ENCODE data around the gene EIF2AK3.

The EIF2AK3 gene

DNA sequence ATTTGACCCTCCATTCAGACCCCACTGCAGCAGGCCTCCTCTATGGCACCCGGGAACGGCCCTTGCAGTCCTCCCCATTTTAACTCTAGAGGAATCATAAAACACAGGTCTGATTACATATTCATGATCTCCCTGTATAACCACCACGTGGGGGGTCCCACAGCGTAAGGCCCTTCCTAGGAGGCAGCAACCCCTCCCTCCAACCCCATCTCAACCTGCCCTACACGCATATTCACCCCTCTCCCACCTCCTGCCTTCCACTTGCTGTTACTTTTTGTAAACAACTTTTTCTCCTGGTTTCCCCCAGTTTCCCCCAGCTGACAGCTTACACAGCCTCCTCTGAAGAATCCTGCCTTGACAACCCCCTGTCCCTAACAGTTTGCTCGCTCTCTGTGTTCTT, 89.6 kb downstream of the EIF2AK3 start:
- DNase-seq (ENCODE audit: low spot score) = no peak
- no peak overlapping the region for H3K27ac ChIP-seq
- no peak overlapping the region for H3K4me3 ChIP-seq
- TF ChIP-seq, protein P1, sequence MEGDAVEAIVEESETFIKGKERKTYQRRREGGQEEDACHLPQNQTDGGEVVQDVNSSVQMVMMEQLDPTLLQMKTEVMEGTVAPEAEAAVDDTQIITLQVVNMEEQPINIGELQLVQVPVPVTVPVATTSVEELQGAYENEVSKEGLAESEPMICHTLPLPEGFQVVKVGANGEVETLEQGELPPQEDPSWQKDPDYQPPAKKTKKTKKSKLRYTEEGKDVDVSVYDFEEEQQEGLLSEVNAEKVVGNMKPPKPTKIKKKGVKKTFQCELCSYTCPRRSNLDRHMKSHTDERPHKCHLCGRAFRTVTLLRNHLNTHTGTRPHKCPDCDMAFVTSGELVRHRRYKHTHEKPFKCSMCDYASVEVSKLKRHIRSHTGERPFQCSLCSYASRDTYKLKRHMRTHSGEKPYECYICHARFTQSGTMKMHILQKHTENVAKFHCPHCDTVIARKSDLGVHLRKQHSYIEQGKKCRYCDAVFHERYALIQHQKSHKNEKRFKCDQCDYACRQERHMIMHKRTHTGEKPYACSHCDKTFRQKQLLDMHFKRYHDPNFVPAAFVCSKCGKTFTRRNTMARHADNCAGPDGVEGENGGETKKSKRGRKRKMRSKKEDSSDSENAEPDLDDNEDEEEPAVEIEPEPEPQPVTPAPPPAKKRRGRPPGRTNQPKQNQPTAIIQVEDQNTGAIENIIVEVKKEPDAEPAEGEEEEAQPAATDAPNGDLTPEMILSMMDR (IDR thresholded peaks at IDR 0.05) = no peak

DNA sequence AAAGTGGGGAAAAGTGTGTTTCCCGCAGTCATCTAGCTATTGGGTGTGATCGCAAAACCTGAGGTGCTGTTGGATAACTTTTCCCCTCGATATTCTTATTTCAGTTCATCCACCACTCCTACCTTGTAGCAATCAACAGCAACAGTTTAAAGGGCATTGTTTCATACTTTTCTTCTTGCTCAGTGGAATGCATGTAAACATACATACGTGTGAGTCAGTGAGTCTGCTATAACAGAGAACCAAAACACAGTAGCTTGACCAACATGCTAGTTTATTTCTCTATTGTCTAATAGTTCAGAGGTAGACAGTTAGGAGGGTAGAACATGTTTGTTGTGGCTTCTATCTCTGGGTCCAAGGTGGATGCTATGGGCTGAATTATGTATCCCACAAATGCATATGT, 97.2 kb downstream of the EIF2AK3 start:
- no peak for DNase-seq (ENCODE audit: low spot score)
- Histone ChIP-seq H3K4me3 (no peak overlapping the region), H3K27ac (no peak overlapping the region)
- TF ChIP-seq, protein P1 (IDR thresholded peaks at IDR 0.05) = no peak

DNA sequence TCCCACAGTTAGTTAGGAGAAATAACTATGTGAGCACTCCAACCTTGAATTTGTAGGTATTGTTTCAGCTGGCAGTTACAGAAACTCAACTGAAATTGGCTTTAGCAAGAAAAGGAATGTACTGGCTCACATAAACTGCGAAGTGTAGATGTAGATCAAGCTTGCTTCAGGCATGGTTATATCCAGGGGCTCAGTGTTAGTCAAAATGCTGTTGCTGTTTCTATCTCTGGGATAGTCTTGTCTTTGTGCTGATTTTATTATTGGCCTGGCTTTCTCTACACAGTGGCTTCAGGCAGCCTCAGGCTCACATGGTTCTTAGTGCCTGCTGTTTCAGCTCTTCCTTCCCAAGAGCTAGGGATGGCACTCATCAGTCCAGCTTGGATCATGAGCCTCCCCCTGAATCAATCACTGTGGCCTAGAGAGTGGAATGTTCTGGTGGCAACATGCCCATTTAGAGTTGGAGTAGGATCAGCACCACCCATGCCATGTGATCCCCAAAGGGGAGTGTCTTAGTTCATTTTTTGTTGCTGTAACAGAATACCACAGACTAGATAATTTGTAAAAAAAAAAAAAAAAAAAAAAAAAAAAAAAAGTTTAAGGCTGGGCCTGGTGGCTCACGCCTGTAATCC, 105.7 kb downstream of the EIF2AK3 start:
- no peak for DNase-seq (ENCODE audit: low spot score)
- H3K27ac ChIP-seq = no peak overlapping the region
- no peak overlapping the region for H3K4me3 ChIP-seq
- TF ChIP-seq, protein P1 (IDR thresholded peaks at IDR 0.05) = no peak

DNA sequence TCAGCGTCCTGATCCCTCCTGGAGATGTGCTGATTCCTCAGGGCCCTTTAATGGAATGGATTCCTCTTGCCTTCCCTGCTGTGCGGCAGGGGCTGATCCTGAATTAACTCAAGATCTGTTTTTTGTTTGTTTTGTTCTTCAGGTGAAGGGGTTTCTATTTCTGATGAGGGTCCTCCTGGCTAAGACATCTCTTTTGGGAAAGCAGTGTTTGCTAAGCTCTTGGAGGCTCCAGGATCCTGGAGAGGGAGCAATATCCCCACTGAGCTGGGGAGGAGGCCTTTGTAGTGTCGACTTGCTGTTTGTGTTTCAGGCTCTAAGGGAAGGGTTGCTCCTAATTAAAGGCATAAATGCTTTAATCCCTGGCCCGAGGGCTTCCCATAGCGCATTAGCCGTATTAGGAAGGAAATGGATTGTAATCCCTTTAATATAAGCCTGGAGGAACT, 109.5 kb downstream of the EIF2AK3 start:
- Histone ChIP-seq H3K4me3 (no peak overlapping the region), H3K27ac (no peak overlapping the region)
- DNase-seq (ENCODE audit: low spot score) = no peak
- TF ChIP-seq, protein P1 (IDR thresholded peaks at IDR 0.05) = no peak
